ENCODE results near the gene SCGB3A1. TPM values are rescaled to one million over a fixed set of nuclear protein-coding genes. Genes with fewer than 3 reads are reported as not detected.

Gene SCGB3A1
- total RNA-seq, 1 donor from 2014 or later = not detected

DNA sequence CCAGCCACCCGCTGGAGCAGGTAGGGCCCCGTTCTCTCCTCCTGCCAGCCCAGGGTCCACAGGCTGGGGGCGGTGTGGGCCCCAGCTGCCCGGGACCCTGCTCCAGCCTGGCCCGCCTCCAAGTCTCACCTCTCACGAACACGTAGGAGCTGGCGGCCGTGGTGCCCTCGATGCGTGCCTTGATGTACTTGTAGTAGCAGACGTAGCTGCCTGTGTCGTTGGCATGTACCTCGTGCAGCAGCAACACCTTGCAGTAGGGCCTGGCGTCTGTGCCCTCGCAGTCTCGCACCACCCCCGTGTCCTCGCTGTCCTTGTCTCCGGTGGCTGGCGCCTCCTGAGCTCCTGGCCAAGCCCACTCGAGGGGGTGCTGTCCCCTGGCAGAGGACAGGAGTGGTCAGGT is 39.1 kb upstream of the SCGB3A1 start:
- TF ChIP-seq, protein P1, sequence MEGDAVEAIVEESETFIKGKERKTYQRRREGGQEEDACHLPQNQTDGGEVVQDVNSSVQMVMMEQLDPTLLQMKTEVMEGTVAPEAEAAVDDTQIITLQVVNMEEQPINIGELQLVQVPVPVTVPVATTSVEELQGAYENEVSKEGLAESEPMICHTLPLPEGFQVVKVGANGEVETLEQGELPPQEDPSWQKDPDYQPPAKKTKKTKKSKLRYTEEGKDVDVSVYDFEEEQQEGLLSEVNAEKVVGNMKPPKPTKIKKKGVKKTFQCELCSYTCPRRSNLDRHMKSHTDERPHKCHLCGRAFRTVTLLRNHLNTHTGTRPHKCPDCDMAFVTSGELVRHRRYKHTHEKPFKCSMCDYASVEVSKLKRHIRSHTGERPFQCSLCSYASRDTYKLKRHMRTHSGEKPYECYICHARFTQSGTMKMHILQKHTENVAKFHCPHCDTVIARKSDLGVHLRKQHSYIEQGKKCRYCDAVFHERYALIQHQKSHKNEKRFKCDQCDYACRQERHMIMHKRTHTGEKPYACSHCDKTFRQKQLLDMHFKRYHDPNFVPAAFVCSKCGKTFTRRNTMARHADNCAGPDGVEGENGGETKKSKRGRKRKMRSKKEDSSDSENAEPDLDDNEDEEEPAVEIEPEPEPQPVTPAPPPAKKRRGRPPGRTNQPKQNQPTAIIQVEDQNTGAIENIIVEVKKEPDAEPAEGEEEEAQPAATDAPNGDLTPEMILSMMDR (IDR thresholded peaks at IDR 0.05; ENCODE audit: insufficient read depth, low read length, poor library complexity, severe bottlenecking) = no peak
- DNase-seq (ENCODE audit: low read depth) = no peak
- H3K4me3 ChIP-seq (ENCODE audit: low read depth, low read length) = no peak overlapping the region
- H3K36me3 ChIP-seq (ENCODE audit: control insufficient read depth, insufficient read depth, low read length) = no peaks in the 10 kb centered on the region
- H3K27me3 ChIP-seq (ENCODE audit: control insufficient read depth, insufficient read depth, low read length) = no peaks in the 10 kb centered on the region

DNA sequence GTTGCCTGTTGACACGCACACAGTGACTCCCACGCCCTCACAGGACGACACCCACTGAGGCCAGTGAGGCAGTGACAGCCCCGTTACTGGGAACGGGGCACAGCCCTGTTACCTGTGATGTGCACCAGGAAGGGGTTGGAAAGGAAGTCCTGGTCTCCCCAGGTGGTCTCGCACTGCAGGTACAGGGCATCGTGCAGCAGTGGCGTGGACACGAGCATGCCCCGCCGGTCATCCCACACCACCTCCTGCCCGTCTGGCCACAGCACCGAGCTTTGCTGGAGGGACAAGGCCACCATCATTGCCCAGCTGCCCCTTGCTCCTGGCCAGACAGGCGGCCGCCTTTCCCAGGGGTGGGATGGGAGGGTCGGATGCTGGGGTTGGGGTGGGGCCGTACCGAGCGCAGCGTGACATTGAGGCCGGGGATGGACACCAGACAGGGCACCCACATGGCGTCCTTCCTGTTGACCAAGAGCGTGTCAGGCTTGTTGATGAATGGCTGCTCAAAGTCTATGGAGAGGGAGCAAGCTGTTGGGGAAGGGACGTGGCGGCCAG is 38.6 kb upstream of the SCGB3A1 start:
- no peak for DNase-seq (ENCODE audit: low read depth)
- TF ChIP-seq, protein P1 (IDR thresholded peaks at IDR 0.05; ENCODE audit: insufficient read depth, low read length, poor library complexity, severe bottlenecking) = no peak
- Histone ChIP-seq H3K36me3 (ENCODE audit: control insufficient read depth, insufficient read depth, low read length) (no peaks in the 10 kb centered on the region), H3K27me3 (ENCODE audit: control insufficient read depth, insufficient read depth, low read length) (no peaks in the 10 kb centered on the region), H3K4me3 (ENCODE audit: low read depth, low read length) (no peak overlapping the region)

DNA sequence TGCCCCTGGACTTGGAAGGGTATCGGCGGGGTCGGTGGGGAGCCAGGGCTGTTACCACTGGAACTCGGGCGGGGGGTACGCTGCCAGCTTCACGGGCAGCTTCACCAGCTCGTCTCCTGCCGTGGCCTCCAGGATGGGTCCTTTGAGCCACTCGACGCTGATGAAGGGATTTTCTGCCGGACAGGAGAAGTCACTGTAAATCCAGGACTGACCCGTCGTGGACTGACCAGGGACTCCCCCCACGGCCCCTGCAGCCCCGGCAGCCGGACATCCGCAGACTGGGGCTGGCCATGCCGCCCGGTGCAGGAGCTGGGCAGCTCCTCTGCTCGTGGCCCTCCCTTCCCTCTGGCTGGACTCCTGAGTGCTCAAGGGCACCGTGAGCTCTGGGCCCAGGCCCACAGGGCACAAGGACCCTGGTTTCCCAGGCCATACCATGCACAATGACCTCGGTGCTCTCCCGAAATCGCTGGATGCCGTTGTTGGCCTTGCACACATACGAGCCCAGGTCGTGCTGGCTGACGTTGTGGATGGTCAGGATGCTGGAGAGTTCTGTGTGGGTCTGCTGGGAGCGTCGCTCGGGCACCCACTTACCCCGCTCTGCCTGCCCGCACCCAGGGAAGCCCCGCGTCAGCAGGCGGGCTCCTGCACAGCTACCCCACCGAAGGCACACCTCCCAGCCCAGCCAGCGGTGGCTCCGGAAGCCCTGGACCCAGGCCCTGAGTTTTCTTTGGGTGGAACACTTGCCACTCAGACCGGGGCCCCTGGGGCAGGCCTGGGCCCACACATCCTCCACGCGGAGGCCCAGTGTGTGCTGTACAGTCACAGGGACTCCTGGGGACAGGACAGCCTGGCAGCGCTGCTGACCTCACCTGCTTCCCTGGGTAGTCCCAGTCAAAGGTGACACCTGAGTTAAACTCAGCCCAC is 37.8 kb upstream of the SCGB3A1 start:
- H3K36me3 ChIP-seq (ENCODE audit: control insufficient read depth, insufficient read depth, low read length) = no peaks in the 10 kb centered on the region
- no peak overlapping the region for H3K4me3 ChIP-seq (ENCODE audit: low read depth, low read length)
- no peak for DNase-seq (ENCODE audit: low read depth)
- H3K27me3 ChIP-seq (ENCODE audit: control insufficient read depth, insufficient read depth, low read length) = no peaks in the 10 kb centered on the region
- TF ChIP-seq, protein P1 (IDR thresholded peaks at IDR 0.05; ENCODE audit: insufficient read depth, low read length, poor library complexity, severe bottlenecking) = no peak

DNA sequence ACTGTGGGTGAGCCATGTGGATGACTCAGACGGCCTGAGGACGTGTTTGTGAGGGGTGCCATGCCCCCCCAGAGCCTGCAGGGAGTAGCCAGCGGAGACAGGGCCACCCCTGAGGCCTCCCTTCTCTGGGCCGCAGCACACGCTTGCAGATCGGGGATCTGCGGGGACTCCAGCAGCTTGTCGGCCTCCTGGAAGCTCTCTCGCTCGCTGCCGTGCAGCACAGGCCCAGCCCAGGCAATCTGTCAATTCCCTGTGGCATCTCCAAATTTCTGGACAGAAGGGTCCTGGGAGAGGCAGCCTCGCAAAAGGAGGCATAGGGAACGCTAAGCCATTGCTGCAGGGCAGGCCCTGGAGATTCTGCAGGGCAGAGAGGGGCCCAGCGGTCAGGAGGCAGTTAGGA is 36.9 kb upstream of the SCGB3A1 start:
- H3K4me3 ChIP-seq (ENCODE audit: low read depth, low read length) = no peak overlapping the region
- TF ChIP-seq, protein P1 (IDR thresholded peaks at IDR 0.05; ENCODE audit: insufficient read depth, low read length, poor library complexity, severe bottlenecking) = no peak
- no peaks in the 10 kb centered on the region for H3K36me3 ChIP-seq (ENCODE audit: control insufficient read depth, insufficient read depth, low read length)
- H3K27me3 ChIP-seq (ENCODE audit: control insufficient read depth, insufficient read depth, low read length) = no peaks in the 10 kb centered on the region
- no peak for DNase-seq (ENCODE audit: low read depth)

DNA sequence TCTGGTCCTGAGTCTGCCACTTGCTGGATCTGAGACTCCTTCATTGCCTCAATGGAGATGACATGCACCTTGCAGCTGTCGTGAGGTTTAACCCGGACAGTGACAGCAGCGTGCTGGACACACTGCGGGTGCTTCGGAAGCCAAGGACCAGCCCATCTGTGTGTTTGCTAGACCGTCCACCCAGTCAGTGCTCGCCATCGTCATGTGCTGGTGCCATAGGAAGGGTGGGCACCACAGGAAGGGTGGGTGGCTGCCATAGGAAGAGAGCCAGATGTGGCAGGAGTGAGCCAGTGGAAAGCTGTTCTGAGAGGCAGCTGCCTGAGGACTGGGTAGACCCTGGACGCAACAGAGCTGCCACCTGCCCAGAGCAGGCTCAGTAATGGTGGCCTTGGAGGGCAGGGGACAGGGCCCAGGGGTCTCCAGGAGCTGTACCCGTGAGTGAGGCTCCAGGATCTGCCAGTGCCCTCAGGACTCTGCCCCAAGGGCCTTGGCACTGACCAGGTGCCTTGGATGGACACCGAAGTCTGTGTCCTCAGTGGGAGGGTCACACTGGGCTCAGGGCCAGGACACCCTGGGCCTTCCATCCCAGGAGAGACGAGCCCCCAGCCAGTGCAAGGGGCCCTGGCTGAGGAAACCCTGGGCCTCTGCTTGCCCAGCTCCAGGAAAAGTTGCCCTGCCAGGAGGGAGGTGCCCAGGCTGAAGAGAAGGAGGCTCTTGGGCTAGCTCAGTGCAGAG is 36.3 kb upstream of the SCGB3A1 start:
- Histone ChIP-seq H3K27me3 (ENCODE audit: control insufficient read depth, insufficient read depth, low read length) (no peaks in the 10 kb centered on the region), H3K4me3 (ENCODE audit: low read depth, low read length) (no peak overlapping the region), H3K36me3 (ENCODE audit: control insufficient read depth, insufficient read depth, low read length) (no peaks in the 10 kb centered on the region)
- TF ChIP-seq, protein P1 (IDR thresholded peaks at IDR 0.05; ENCODE audit: insufficient read depth, low read length, poor library complexity, severe bottlenecking) = no peak
- no peak for DNase-seq (ENCODE audit: low read depth)

Measured in kidney epithelial cell (primary cell).